ENCODE measurements around the gene CCSER1.

Gene CCSER1

GRCh38 chr4:90715242-90715641 is 588.0 kb downstream of the CCSER1 start:
- H3K36me3 ChIP-seq (ENCODE audit: insufficient read depth, low read length) = no peaks in the 10 kb centered on the region

GRCh38 chr4:90718931-90719330 is 591.7 kb downstream of the CCSER1 start:
- Histone ChIP-seq H3K36me3 (ENCODE audit: insufficient read depth, low read length) (no peaks in the 10 kb centered on the region), H3K4me3 (no peak overlapping the region), H3K9me3 (ENCODE audit: low read depth, low read length) (no peaks in the 10 kb centered on the region), H3K9ac (ENCODE audit: insufficient read length) (no peak overlapping the region), H3K27ac (no peak overlapping the region)
- no peak for DNase-seq (ENCODE audit: low read depth, low spot score)
- TF ChIP-seq FOXP2 (optimal IDR thresholded peaks at IDR 0.05; ENCODE audit: control extremely low read depth, extremely low read length, insufficient read depth) = no peak
- TF ChIP-seq EZH2 (IDR thresholded peaks at IDR 0.05) = no peak
- no peak for TF ChIP-seq POLR2AphosphoS5 (IDR thresholded peaks at IDR 0.05; ENCODE audit: borderline replicate concordance, low read depth, low read length)

More at GRCh38 chr4:90715242-90715641, 588.0 kb downstream of the CCSER1 start:
- Histone ChIP-seq H3K9me3 (ENCODE audit: low read depth, low read length) (no peaks in the 10 kb centered on the region), H3K9ac (ENCODE audit: insufficient read length) (no peak overlapping the region), H3K27ac (no peak overlapping the region), H3K4me3 (no peak overlapping the region)
- TF ChIP-seq FOXP2 (optimal IDR thresholded peaks at IDR 0.05; ENCODE audit: control extremely low read depth, extremely low read length, insufficient read depth) = no peak
- no peak for TF ChIP-seq POLR2AphosphoS5 (IDR thresholded peaks at IDR 0.05; ENCODE audit: borderline replicate concordance, low read depth, low read length)
- DNase-seq (ENCODE audit: low read depth, low spot score) = no peak

- H3K9me3 ChIP-seq (ENCODE audit: low read depth, low read length) = no peaks in the 10 kb centered on the region
- H3K4me3 ChIP-seq = no peak overlapping the region
- H3K9ac ChIP-seq (ENCODE audit: insufficient read length) = no peak overlapping the region
- no peak overlapping the region for H3K27ac ChIP-seq
- no peaks in the 10 kb centered on the region for H3K36me3 ChIP-seq (ENCODE audit: insufficient read depth, low read length)
- TF ChIP-seq POLR2AphosphoS5 (IDR thresholded peaks at IDR 0.05; ENCODE audit: borderline replicate concordance, low read depth, low read length) = no peak
- no peak for TF ChIP-seq EZH2 (IDR thresholded peaks at IDR 0.05)
- no peak for TF ChIP-seq FOXP2 (optimal IDR thresholded peaks at IDR 0.05; ENCODE audit: control extremely low read depth, extremely low read length, insufficient read depth)
- DNase-seq (ENCODE audit: low read depth, low spot score) = no peak
These were observed 600.7 kb downstream of the CCSER1 start for GRCh38 chr4:90727938-90728337.

- TF ChIP-seq FOXP2 (optimal IDR thresholded peaks at IDR 0.05; ENCODE audit: control extremely low read depth, extremely low read length, insufficient read depth) (no peak), EZH2 (IDR thresholded peaks at IDR 0.05) (no peak), POLR2AphosphoS5 (IDR thresholded peaks at IDR 0.05; ENCODE audit: borderline replicate concordance, low read depth, low read length) (no peak)
- no peak for DNase-seq (ENCODE audit: low read depth, low spot score)
These were observed 603.6 kb downstream of the CCSER1 start for GRCh38 chr4:90730752-90731151.

GRCh38 chr4:90733211-90733610 is 606.0 kb downstream of the CCSER1 start:
- Histone ChIP-seq H3K9ac (ENCODE audit: insufficient read length) (no peak overlapping the region), H3K9me3 (ENCODE audit: low read depth, low read length) (no peaks in the 10 kb centered on the region), H3K27ac (no peak overlapping the region), H3K36me3 (ENCODE audit: insufficient read depth, low read length) (no peaks in the 10 kb centered on the region), H3K4me3 (no peak overlapping the region)
- DNase-seq (ENCODE audit: low read depth, low spot score) = no peak
- no peak for TF ChIP-seq EZH2 (IDR thresholded peaks at IDR 0.05)
- TF ChIP-seq POLR2AphosphoS5 (IDR thresholded peaks at IDR 0.05; ENCODE audit: borderline replicate concordance, low read depth, low read length) = no peak
- no peak for TF ChIP-seq FOXP2 (optimal IDR thresholded peaks at IDR 0.05; ENCODE audit: control extremely low read depth, extremely low read length, insufficient read depth)

More at GRCh38 chr4:90730752-90731151, 603.6 kb downstream of the CCSER1 start:
- Histone ChIP-seq H3K36me3 (ENCODE audit: insufficient read depth, low read length) (no peaks in the 10 kb centered on the region), H3K27ac (no peak overlapping the region), H3K9ac (ENCODE audit: insufficient read length) (no peak overlapping the region), H3K9me3 (ENCODE audit: low read depth, low read length) (no peaks in the 10 kb centered on the region), H3K4me3 (no peak overlapping the region)

- H3K36me3 ChIP-seq (ENCODE audit: insufficient read depth, low read length) = no peaks in the 10 kb centered on the region
- no peak overlapping the region for H3K27ac ChIP-seq
- no peak for DNase-seq (ENCODE audit: low read depth, low spot score)
- TF ChIP-seq EZH2 (IDR thresholded peaks at IDR 0.05) = no peak
- no peak for TF ChIP-seq FOXP2 (optimal IDR thresholded peaks at IDR 0.05; ENCODE audit: control extremely low read depth, extremely low read length, insufficient read depth)
- no peak for TF ChIP-seq POLR2AphosphoS5 (IDR thresholded peaks at IDR 0.05; ENCODE audit: borderline replicate concordance, low read depth, low read length)
- no peak overlapping the region for H3K9ac ChIP-seq (ENCODE audit: insufficient read length)
- no peak overlapping the region for H3K4me3 ChIP-seq
- H3K9me3 ChIP-seq (ENCODE audit: low read depth, low read length) = no peaks in the 10 kb centered on the region
These were observed 618.0 kb downstream of the CCSER1 start for GRCh38 chr4:90745176-90745575.

GRCh38 chr4:90753068-90753467 is 625.9 kb downstream of the CCSER1 start:
- Histone ChIP-seq H3K27ac (no peak overlapping the region), H3K4me3 (no peak overlapping the region), H3K9ac (ENCODE audit: insufficient read length) (no peak overlapping the region), H3K9me3 (ENCODE audit: low read depth, low read length) (no peaks in the 10 kb centered on the region), H3K36me3 (ENCODE audit: insufficient read depth, low read length) (no peaks in the 10 kb centered on the region)
- no peak for DNase-seq (ENCODE audit: low read depth, low spot score)
- no peak for TF ChIP-seq POLR2AphosphoS5 (IDR thresholded peaks at IDR 0.05; ENCODE audit: borderline replicate concordance, low read depth, low read length)
- TF ChIP-seq FOXP2 (optimal IDR thresholded peaks at IDR 0.05; ENCODE audit: control extremely low read depth, extremely low read length, insufficient read depth) = no peak
- TF ChIP-seq EZH2 (IDR thresholded peaks at IDR 0.05) = no peak

GRCh38 chr4:90757534-90758060 is 630.4 kb downstream of the CCSER1 start:
- Histone ChIP-seq H3K4me3 (no peak overlapping the region), H3K9me3 (ENCODE audit: low read depth, low read length) (no peaks in the 10 kb centered on the region), H3K27ac (no peak overlapping the region), H3K36me3 (ENCODE audit: insufficient read depth, low read length) (no peaks in the 10 kb centered on the region), H3K9ac (ENCODE audit: insufficient read length) (no peak overlapping the region)
- TF ChIP-seq EZH2 (IDR thresholded peaks at IDR 0.05) (no peak), FOXP2 (optimal IDR thresholded peaks at IDR 0.05; ENCODE audit: control extremely low read depth, extremely low read length, insufficient read depth) (no peak), POLR2AphosphoS5 (IDR thresholded peaks at IDR 0.05; ENCODE audit: borderline replicate concordance, low read depth, low read length) (no peak)
- DNase-seq (ENCODE audit: low read depth, low spot score) = no peak

- no peak for DNase-seq (ENCODE audit: low read depth, low spot score)
- H3K9ac ChIP-seq (ENCODE audit: insufficient read length) = no peak overlapping the region
- H3K36me3 ChIP-seq (ENCODE audit: insufficient read depth, low read length) = no peaks in the 10 kb centered on the region
- TF ChIP-seq EZH2 (IDR thresholded peaks at IDR 0.05) (no peak), POLR2AphosphoS5 (IDR thresholded peaks at IDR 0.05; ENCODE audit: borderline replicate concordance, low read depth, low read length) (no peak), FOXP2 (optimal IDR thresholded peaks at IDR 0.05; ENCODE audit: control extremely low read depth, extremely low read length, insufficient read depth) (no peak)
- H3K4me3 ChIP-seq = no peak overlapping the region
- H3K9me3 ChIP-seq (ENCODE audit: low read depth, low read length) = no peaks in the 10 kb centered on the region
- no peak overlapping the region for H3K27ac ChIP-seq
These were observed 632.9 kb downstream of the CCSER1 start for GRCh38 chr4:90760059-90760458.

All from SK-N-MC (cell line).